B cell (primary cell): Measurements from ENCODE around the gene GPR176. TPM values are rescaled to one million over a fixed set of nuclear protein-coding genes. Genes with fewer than 3 reads are reported as not detected.

Experiments used
- ATAC-seq: fragments of 200-7000 bp; cut with Tn5 transposase; one replicate; pipeline ENCODE4 v1.10.0; 2021; ENCODE audit warnings: low read depth, mild to moderate bottlenecking, moderate number of reproducible peaks, moderate library complexity
- CTCF ChIA-PET: fragments of 350-600 bp; sonication (Branson Sonifier 250); formaldehyde crosslinking; loops from one replicate; lab custom pipeline; 2021; ENCODE audit warnings: antibody characterized with exemption, inconsistent platforms; lab: Charles Lee
- POLR2A ChIA-PET: fragments of 350-600 bp; sonication (Branson Sonifier 250); formaldehyde crosslinking; loops from one replicate; lab custom pipeline; 2021; ENCODE audit warnings: antibody characterized with exemption; lab: Charles Lee
- DNase-seq: peaks from one replicate; pipeline ENCODE4 v3.0.0; 2013
- H2AFZ ChIP-seq: 2 replicates; pipeline ENCODE4 v1.6.1; 2012; ENCODE audit warnings: mild to moderate bottlenecking, low read depth, low read length; ENCODE audit not compliant: insufficient read depth, poor library complexity, severe bottlenecking
- H3K27ac ChIP-seq, 2 donors: 1 replicate in 1 of 2; 2 replicates in 1 of 2; pipeline ENCODE4 v1.5.1; 2012 to 2013; ENCODE audit warnings: low read length in 2 of 2, mild to moderate bottlenecking in 2 of 2, moderate library complexity in 1 of 2
- H3K27me3 ChIP-seq, 4 experiments: fragments of 200-600 bp in 1 of 4; sonication (generic) in 1 of 4; replicated peaks in 1 of 4; 1 replicate in 2 of 4; 2 replicates in 2 of 4; pipeline versions ENCODE4 v1.6.1 to v1.7.0; 2013 to 2016; ENCODE audit warnings: low read length in 3 of 4, mild to moderate bottlenecking in 2 of 4, mixed read lengths in 1 of 4, moderate library complexity in 1 of 4; ENCODE audit not compliant: insufficient read depth in 4 of 4, control insufficient read depth in 3 of 4; ENCODE audit errors: control extremely low read depth in 1 of 4
- H3K36me3 ChIP-seq, 2 experiments: replicated peaks in 1 of 2; 1 replicate in 1 of 2; 2 replicates in 1 of 2; pipeline versions ENCODE4 v1.6.1 to v1.7.1; 2013; ENCODE audit warnings: low read length in 1 of 2; ENCODE audit not compliant: insufficient read depth in 2 of 2, control insufficient read depth in 1 of 2; ENCODE audit errors: control extremely low read depth in 1 of 2, extremely low read depth in 1 of 2
- H3K4me1 ChIP-seq, 2 donors: fragments of 200-600 bp in 1 of 2; sonication (generic) in 1 of 2; 1 replicate in 1 of 2; 2 replicates in 1 of 2; pipeline versions ENCODE4 v1.5.1 to v1.6.1; 2013 to 2017; ENCODE audit warnings: low read length in 2 of 2; ENCODE audit not compliant: control insufficient read depth in 2 of 2, insufficient read depth in 2 of 2
- H3K4me2 ChIP-seq: replicated peaks from 2 replicates; pipeline ENCODE3; 2012; ENCODE audit warnings: mild to moderate bottlenecking, low read depth, low read length; ENCODE audit not compliant: poor library complexity, severe bottlenecking
- H3K4me3 ChIP-seq, 5 experiments: fragments of 200-600 bp in 1 of 5; sonication (generic) in 1 of 5; 1 replicate in 3 of 5; 2 replicates in 2 of 5; pipeline versions ENCODE4 v1.5.1 to v1.7.0; 2011 to 2016; ENCODE audit warnings: low read length in 4 of 5, mild to moderate bottlenecking in 4 of 5, low read depth in 2 of 5, control low read depth in 1 of 5, moderate library complexity in 1 of 5; ENCODE audit not compliant: insufficient read depth in 1 of 5; ENCODE audit errors: control extremely low read depth in 1 of 5, extremely low read depth in 1 of 5
- H3K79me2 ChIP-seq: fragments of 200-600 bp; sonication (generic); one replicate; pipeline ENCODE4 v1.6.0; 2016; ENCODE audit warnings: low read length; ENCODE audit not compliant: control insufficient read depth, insufficient read depth
- H3K9ac ChIP-seq: fragments of 200-600 bp; sonication (generic); 2 replicates; pipeline ENCODE4 v1.6.1; 2017; ENCODE audit warnings: mild to moderate bottlenecking, low read length, moderate library complexity
- H3K9me3 ChIP-seq, 3 donors: one replicate each; pipeline versions ENCODE4 v1.6.1 to v1.7.1; 2013; ENCODE audit warnings: low read length in 2 of 3; ENCODE audit not compliant: control insufficient read depth in 2 of 3, insufficient read depth in 1 of 3; ENCODE audit errors: control extremely low read depth in 1 of 3
- H4K20me1 ChIP-seq: 2 replicates; pipeline ENCODE4 v1.6.0; 2012; ENCODE audit warnings: mild to moderate bottlenecking, low read length; ENCODE audit not compliant: insufficient read depth, control insufficient read depth, poor library complexity, severe bottlenecking
- H3K27ac Mint-ChIP-seq: one replicate; pipeline ENCODE4 v1.8.0; 2021; ENCODE audit warnings: mixed read lengths
- H3K27me3 Mint-ChIP-seq: one replicate; pipeline ENCODE4 v1.8.0; 2021; ENCODE audit warnings: mixed read lengths
- H3K4me1 Mint-ChIP-seq: one replicate; pipeline ENCODE4 v1.8.0; 2021; ENCODE audit warnings: mixed read lengths
- H3K4me3 Mint-ChIP-seq: one replicate; pipeline ENCODE4 v1.8.0; 2021; ENCODE audit warnings: mixed read lengths
- H3K9me3 Mint-ChIP-seq: one replicate; pipeline ENCODE4 v1.8.0; 2022; ENCODE audit warnings: mixed read lengths; ENCODE audit not compliant: insufficient read depth
- CTCF ChIP-seq: fragments of 200-600 bp; IDR thresholded peaks from one replicate; pipeline ENCODE4 v1.8.0; 2022; ENCODE audit warnings: antibody characterized with exemption, mild to moderate bottlenecking
- EZH2 ChIP-seq: IDR thresholded peaks from 2 replicates; pipeline ENCODE4 v1.6.1; 2012; ENCODE audit warnings: borderline replicate concordance, low read depth, mild to moderate bottlenecking, moderate library complexity, low read length; ENCODE audit not compliant: insufficient read depth, poor library complexity, severe bottlenecking
- WGBS: methylation state at CpG from one replicate; pipeline ENCODE4 v1.1.5; 2013; ENCODE audit warnings: missing lambda C conversion rate; ENCODE audit not compliant: insufficient coverage; 5-methylcytosine and 5-hydroxymethylcytosine counted together
- intact Hi-C: fragments of 100-400 bp; cut with micrococcal nuclease; formaldehyde crosslinking; loops from one replicate; pipeline ENCODE4 v1.10.0; 2022
- polyA plus RNA-seq: library from polyadenylated mRNA; depleted of rRNA; stranded (reverse); fragments of >200 nt; gene quantifications from 2 replicates; pipeline ENCODE4 v1.2.3, GENCODE V29; 2012
- total RNA-seq, 2 donors: library from RNA; stranded (reverse); fragments of 120-200 nt in 1 of 2; gene quantifications; 1 replicate in 1 of 2; 2 replicates in 1 of 2; pipeline versions ENCODE4 v1.2.3 to v1.2.4, GENCODE V29; 2013 to 2022

The GPR176 gene
- total and polyA plus RNA-seq, 2 donors (not counting 1 experiment from before 2014, with no cell fraction given) = 0.07 to 0.30 TPM

- ChIA-PET POLR2A (no interaction called here), CTCF (interaction anchor here (1.4 to 3.2 kb wide), 4 partner anchors 12 to 547 kb away, joined by 5 to 29 read pairs (median 8); no protein-coding TSS in a partner anchor)
- no peak overlapping the region for H3K4me3 ChIP-seq
- ATAC-seq (no peak), DNase-seq (no peak)
- H3K4me1 ChIP-seq = no peaks in the 10 kb centered on the region
- H3K9me3 ChIP-seq = no peaks in the 10 kb centered on the region
- TF ChIP-seq EZH2 = no peak
- TF ChIP-seq CTCF = no peak
- no peak overlapping the region for H3K27ac ChIP-seq
- H3K9me3 Mint-ChIP-seq = no peaks in the 10 kb centered on the region
- no peak overlapping the region for H3K4me2 ChIP-seq
- no peak overlapping the region for H3K27ac Mint-ChIP-seq
- peaks cover 8% of the 10 kb centered on the region for H3K27me3 Mint-ChIP-seq
- H3K36me3 ChIP-seq = peaks cover 0 to 4% of the 10 kb centered on the region in 2 experiments
- H3K79me2 ChIP-seq = no peaks in the 10 kb centered on the region
- H4K20me1 ChIP-seq = no peaks in the 10 kb centered on the region
- no peak overlapping the region for H3K9ac ChIP-seq
- no peaks in the 10 kb centered on the region for H3K27me3 ChIP-seq
- no peak overlapping the region for H3K4me3 Mint-ChIP-seq
- 80% methylated on average over 1 of the region's 4 CpGs for WGBS
- intact Hi-C loops = loop anchor here (5.0 to 10.0 kb wide), 3 partner anchors 373 to 635 kb away; partner anchors contain the start of genes BUB1B and INAFM2
- peaks cover 14% of the 10 kb centered on the region for H3K4me1 Mint-ChIP-seq
- H2AFZ ChIP-seq = no peak overlapping the region
Measured at GRCh38 chr15:39789736-39790135, 130.3 kb downstream of the GPR176 start.

- Mint-ChIP-seq H3K9me3 (no peaks in the 10 kb centered on the region), H3K4me1 (peaks cover 18% of the 10 kb centered on the region), H3K4me3 (no peak overlapping the region), H3K27me3 (peaks cover 2% of the 10 kb centered on the region), H3K27ac (no peak overlapping the region)
- no peak overlapping the region for H3K4me2 ChIP-seq
- no peak overlapping the region for H3K9ac ChIP-seq
- TF ChIP-seq CTCF = no peak
- no peak for TF ChIP-seq EZH2
- H3K27ac ChIP-seq = no peak overlapping the region
- ChIA-PET POLR2A (no interaction called here), CTCF (interaction anchor here (0.7 to 3.2 kb wide), 11 partner anchors 8 to 548 kb away, joined by 3 to 29 read pairs (median 5); no protein-coding TSS in a partner anchor)
- no peak overlapping the region for H2AFZ ChIP-seq
- no peaks in the 10 kb centered on the region for H4K20me1 ChIP-seq
- intact Hi-C loops = loop anchor here (5.0 to 10.0 kb wide), 3 partner anchors 373 to 636 kb away; partner anchors contain the start of genes BUB1B and INAFM2
- peaks cover under 1 to 3% of the 10 kb centered on the region in 2 donors for H3K4me1 ChIP-seq
- H3K27me3 ChIP-seq = no peaks in the 10 kb centered on the region
- WGBS = 100% methylated on average over 2 of the region's 3 CpGs
- ATAC-seq = no peak
- H3K4me3 ChIP-seq = no peak overlapping the region
- no peaks in the 10 kb centered on the region for H3K9me3 ChIP-seq
- H3K79me2 ChIP-seq = no peaks in the 10 kb centered on the region
- DNase-seq = no peak
- peaks cover 0 to 4% of the 10 kb centered on the region in 2 experiments for H3K36me3 ChIP-seq
Measured at GRCh38 chr15:39788800-39789565, 131.1 kb downstream of the GPR176 start.
